Neural progenitor cell (in vitro differentiated cells): Measurements from ENCODE around the gene PIK3CD. TPM values are rescaled to one million over a fixed set of nuclear protein-coding genes. Genes with fewer than 3 reads are reported as not detected.

Source experiments
- DNase-seq: peaks from one replicate; pipeline ENCODE4 v3.0.0-alpha.2; 2016; ENCODE audit warnings: low spot score
- H2AFZ ChIP-seq: fragments of 200-600 bp; sonication (generic); replicated peaks from 2 replicates; pipeline ENCODE4 v1.6.1; 2016; ENCODE audit warnings: antibody characterized with exemption
- H3F3A ChIP-seq: fragments of 200-600 bp; sonication (generic); 2 replicates; pipeline ENCODE4 v1.6.1; 2016; ENCODE audit warnings: antibody characterized with exemption, low read depth
- H3K27ac ChIP-seq: fragments of 200-600 bp; sonication (generic); 2 replicates; pipeline ENCODE4 v1.5.1; 2016; ENCODE audit warnings: mild to moderate bottlenecking
- H3K27me3 ChIP-seq: fragments of 200-600 bp; sonication (generic); 2 replicates; pipeline ENCODE4 v1.6.1; 2016; ENCODE audit warnings: mild to moderate bottlenecking, moderate library complexity
- H3K36me3 ChIP-seq: fragments of 200-600 bp; sonication (generic); 2 replicates; pipeline ENCODE4 v1.5.1; 2016
- H3K4me1 ChIP-seq: fragments of 200-600 bp; sonication (generic); 2 replicates; pipeline ENCODE4 v1.6.1; 2016; ENCODE audit warnings: mixed run types
- H3K4me2 ChIP-seq: fragments of 200-600 bp; sonication (generic); 2 replicates; pipeline ENCODE4 v1.6.1; 2016
- H3K4me3 ChIP-seq: fragments of 200-600 bp; sonication (generic); 2 replicates; pipeline ENCODE4 v1.5.1; 2016
- H3K79me2 ChIP-seq: fragments of 200-600 bp; sonication (generic); 2 replicates; pipeline ENCODE4 v1.6.1; 2016; ENCODE audit warnings: low read depth
- H3K9ac ChIP-seq: fragments of 200-600 bp; sonication (generic); 2 replicates; pipeline ENCODE4 v1.6.1; 2016
- H3K9me3 ChIP-seq: fragments of 200-600 bp; sonication (generic); 2 replicates; pipeline ENCODE4 v1.5.1; 2016; ENCODE audit warnings: low read depth
- H4K20me1 ChIP-seq: fragments of 200-600 bp; sonication (generic); 2 replicates; pipeline ENCODE4 v1.6.1; 2016; ENCODE audit warnings: low read depth
- H3K27ac Mint-ChIP-seq: 3 replicates; pipeline ENCODE4 v1.8.0; 2021; ENCODE audit warnings: mixed read lengths
- H3K27me3 Mint-ChIP-seq: 2 replicates; pipeline ENCODE4 v1.8.0; 2022; ENCODE audit warnings: low read depth, mild to moderate bottlenecking, inconsistent platforms, moderate library complexity, mixed read lengths; ENCODE audit not compliant: insufficient read depth
- H3K36me3 Mint-ChIP-seq: 3 replicates; pipeline ENCODE4 v1.8.0; 2021; ENCODE audit warnings: mixed read lengths
- H3K4me1 Mint-ChIP-seq: 3 replicates; pipeline ENCODE4 v1.8.0; 2021; ENCODE audit warnings: mixed read lengths
- H3K4me3 Mint-ChIP-seq: 3 replicates; pipeline ENCODE4 v1.8.0; 2021; ENCODE audit warnings: mild to moderate bottlenecking, moderate library complexity, mixed read lengths
- H3K9me3 Mint-ChIP-seq: 3 replicates; pipeline ENCODE4 v1.8.0; 2020; ENCODE audit warnings: mixed read lengths
- EZH2 ChIP-seq: fragments of 200-600 bp; sonication (generic); IDR thresholded peaks from 2 replicates; pipeline ENCODE4 v1.6.1; 2017; ENCODE audit warnings: antibody characterized with exemption, mild to moderate bottlenecking, moderate library complexity
- EZH2phosphoT487 ChIP-seq: fragments of 200-600 bp; sonication (generic); IDR thresholded peaks from 2 replicates; pipeline ENCODE4 v1.6.1; 2017; ENCODE audit warnings: antibody characterized with exemption
- total RNA-seq: library from RNA; depleted of rRNA; stranded (reverse); fragments of >200 nt; gene quantifications from 2 replicates; pipeline ENCODE4 v1.2.3, GENCODE V29; 2015; ENCODE audit warnings: low replicate concordance
- TF ChIP-seq, protein P1 (sequence below): fragments of 200-600 bp; sonication (generic); IDR thresholded peaks from 2 replicates; pipeline ENCODE4 v1.5.1; 2017; ENCODE audit warnings: antibody characterized with exemption, mild to moderate bottlenecking

Gene PIK3CD
- total RNA-seq, 1 donor from 2014 or later, result 5.0 TPM

DNA sequence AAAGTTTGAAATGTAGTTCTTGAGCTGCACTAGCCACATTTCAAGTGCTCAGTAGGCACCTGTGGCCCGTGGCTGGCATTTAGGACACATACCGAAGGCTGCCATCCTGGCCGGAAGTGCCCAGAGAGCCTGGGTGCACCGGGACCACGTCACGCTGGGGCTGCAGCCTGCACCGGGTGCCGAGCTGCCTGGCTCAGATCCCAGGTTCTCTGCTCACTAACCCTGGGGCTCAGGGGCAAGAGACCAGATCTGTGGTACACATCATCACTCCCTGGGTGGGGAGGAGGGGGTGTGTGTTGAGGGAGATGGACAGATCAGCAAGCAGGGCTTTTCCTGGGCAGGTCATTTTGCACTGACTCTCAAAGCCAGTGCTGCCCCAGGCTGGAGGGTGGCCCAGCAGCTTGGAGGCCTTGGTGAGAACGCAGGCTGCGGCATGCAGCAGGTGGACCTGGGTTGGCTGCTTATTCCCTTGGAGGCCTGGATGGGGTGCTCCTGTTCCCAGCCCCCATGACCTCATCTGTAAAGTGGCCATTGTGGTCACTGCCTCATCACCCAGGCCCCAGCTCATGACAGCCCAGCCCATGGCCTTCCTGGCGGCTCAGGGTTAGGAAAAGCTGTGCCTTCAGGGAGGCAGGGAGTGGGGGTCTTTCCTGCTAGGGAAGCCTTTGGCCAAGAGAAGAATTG is 39.2 kb upstream of the PIK3CD start:
- Mint-ChIP-seq H3K27ac (no peak overlapping the region), H3K9me3 (no peaks in the 10 kb centered on the region), H3K4me1 (no peaks in the 10 kb centered on the region), H3K36me3 (peaks cover 6% of the 10 kb centered on the region), H3K4me3 (no peak overlapping the region), H3K27me3 (peaks cover 2% of the 10 kb centered on the region)
- H3K27ac ChIP-seq, result no peak overlapping the region
- TF ChIP-seq EZH2phosphoT487 (no peak), EZH2 (no peak)
- TF ChIP-seq, protein P1, sequence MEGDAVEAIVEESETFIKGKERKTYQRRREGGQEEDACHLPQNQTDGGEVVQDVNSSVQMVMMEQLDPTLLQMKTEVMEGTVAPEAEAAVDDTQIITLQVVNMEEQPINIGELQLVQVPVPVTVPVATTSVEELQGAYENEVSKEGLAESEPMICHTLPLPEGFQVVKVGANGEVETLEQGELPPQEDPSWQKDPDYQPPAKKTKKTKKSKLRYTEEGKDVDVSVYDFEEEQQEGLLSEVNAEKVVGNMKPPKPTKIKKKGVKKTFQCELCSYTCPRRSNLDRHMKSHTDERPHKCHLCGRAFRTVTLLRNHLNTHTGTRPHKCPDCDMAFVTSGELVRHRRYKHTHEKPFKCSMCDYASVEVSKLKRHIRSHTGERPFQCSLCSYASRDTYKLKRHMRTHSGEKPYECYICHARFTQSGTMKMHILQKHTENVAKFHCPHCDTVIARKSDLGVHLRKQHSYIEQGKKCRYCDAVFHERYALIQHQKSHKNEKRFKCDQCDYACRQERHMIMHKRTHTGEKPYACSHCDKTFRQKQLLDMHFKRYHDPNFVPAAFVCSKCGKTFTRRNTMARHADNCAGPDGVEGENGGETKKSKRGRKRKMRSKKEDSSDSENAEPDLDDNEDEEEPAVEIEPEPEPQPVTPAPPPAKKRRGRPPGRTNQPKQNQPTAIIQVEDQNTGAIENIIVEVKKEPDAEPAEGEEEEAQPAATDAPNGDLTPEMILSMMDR, result no peak
- H4K20me1 ChIP-seq, result no peaks in the 10 kb centered on the region
- no peaks in the 10 kb centered on the region for H3K9me3 ChIP-seq
- no peak overlapping the region for H3K4me3 ChIP-seq
- H3F3A ChIP-seq, result peaks cover 11% of the 10 kb centered on the region
- no peaks in the 10 kb centered on the region for H3K4me1 ChIP-seq
- H3K9ac ChIP-seq, result no peak overlapping the region
- H3K36me3 ChIP-seq, result no peaks in the 10 kb centered on the region
- H3K4me2 ChIP-seq, result no peak overlapping the region
- no peak for DNase-seq
- H3K79me2 ChIP-seq, result no peaks in the 10 kb centered on the region
- no peaks in the 10 kb centered on the region for H3K27me3 ChIP-seq
- no peak overlapping the region for H2AFZ ChIP-seq

DNA sequence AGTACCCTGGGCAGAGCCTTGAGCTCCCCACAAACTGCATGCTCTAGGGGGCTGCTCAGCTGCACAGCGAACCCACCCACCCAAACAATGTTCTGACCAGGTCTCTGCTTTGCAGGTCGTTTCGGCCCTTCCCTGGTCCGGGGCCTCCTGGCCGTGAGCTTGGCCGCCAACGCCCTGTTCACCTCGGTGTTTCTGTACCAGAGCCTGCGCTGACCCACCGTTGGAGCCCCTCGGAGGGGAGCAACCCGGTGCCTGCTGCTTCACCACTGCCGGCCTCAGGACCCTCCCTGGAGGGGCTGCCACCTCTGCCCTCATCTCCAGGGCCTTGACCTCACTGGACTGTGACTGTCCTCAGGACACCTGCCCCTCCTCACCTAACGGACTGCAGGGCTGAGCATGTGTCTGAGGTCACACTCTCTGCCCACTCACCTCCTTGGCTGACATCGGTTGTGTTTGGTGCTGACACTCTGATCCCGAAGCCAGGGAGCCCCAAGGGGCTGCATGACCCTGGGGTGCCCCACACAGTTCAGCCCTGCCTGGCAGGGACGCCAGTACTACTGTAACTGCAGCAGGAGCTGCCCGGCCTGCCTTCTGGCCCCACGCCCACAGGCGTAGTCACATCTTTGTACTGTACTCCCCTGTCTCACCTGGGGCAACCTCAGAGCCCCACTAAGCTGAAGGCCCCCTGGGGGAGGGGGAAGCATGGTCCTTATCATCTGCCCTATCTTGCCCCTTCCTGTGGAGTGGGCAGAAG is 38.5 kb upstream of the PIK3CD start:
- Histone ChIP-seq H3K27me3 (no peaks in the 10 kb centered on the region), H3K4me2 (no peak overlapping the region), H3K27ac (no peak overlapping the region), H3K9ac (no peak overlapping the region), H2AFZ (no peak overlapping the region), H3K36me3 (no peaks in the 10 kb centered on the region), H3K4me1 (no peaks in the 10 kb centered on the region), H3K79me2 (no peaks in the 10 kb centered on the region), H4K20me1 (no peaks in the 10 kb centered on the region), H3K9me3 (no peaks in the 10 kb centered on the region), H3K4me3 (no peak overlapping the region), H3F3A (peaks cover 11% of the 10 kb centered on the region)
- Mint-ChIP-seq H3K27me3 (peaks cover 6% of the 10 kb centered on the region), H3K9me3 (no peaks in the 10 kb centered on the region), H3K4me3 (no peak overlapping the region), H3K4me1 (no peaks in the 10 kb centered on the region), H3K36me3 (peaks cover 6% of the 10 kb centered on the region), H3K27ac (no peak overlapping the region)
- TF ChIP-seq EZH2phosphoT487 (no peak), EZH2 (no peak)
- TF ChIP-seq, protein P1, result no peak
- DNase-seq, result no peak

DNA sequence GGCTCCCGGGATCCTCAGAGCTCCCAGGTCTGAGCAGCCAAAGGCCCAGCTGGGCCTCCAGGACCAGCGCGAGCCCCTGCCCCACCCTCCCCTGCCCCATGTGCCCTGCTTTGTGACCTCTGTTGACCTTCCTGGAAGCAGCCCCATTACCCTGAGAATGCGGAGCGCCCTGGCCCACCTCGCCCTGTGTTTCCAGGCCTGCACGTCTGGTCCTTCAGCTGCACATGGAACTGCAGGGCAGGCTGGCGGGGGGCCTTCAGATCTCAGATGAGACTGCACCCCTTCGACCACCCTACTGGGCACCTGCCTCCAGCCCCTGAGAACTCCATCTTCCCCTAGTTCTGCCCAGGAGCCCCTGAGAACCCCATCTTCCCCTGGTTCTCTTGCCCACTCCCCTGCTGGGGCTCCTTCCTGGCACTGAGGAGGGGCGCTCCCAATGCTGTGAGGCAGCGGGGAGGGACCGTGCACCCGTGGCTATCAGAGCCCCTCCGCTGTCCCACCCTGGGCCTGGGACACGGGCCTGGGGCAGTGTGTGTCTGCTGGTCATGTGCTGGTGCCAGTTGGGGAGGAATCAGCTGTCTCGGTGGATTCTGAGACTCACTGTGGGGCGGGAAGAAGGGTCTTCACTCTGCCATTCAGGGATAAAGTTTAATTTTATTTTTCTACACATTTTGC is 37.8 kb upstream of the PIK3CD start:
- peaks cover 6% of the 10 kb centered on the region for H3K36me3 Mint-ChIP-seq
- H3K27me3 Mint-ChIP-seq, result peaks cover 6% of the 10 kb centered on the region
- no peak overlapping the region for H3K4me3 ChIP-seq
- TF ChIP-seq, protein P1, result no peak
- TF ChIP-seq EZH2 (no peak), EZH2phosphoT487 (no peak)
- no peaks in the 10 kb centered on the region for H4K20me1 ChIP-seq
- H3K36me3 ChIP-seq, result no peaks in the 10 kb centered on the region
- peak overlapping the region; percentile 50 for H3K4me3 Mint-ChIP-seq
- no peak overlapping the region for H3K4me2 ChIP-seq
- H2AFZ ChIP-seq, result no peak overlapping the region
- peaks cover 11% of the 10 kb centered on the region for H3F3A ChIP-seq
- no peak overlapping the region for H3K27ac Mint-ChIP-seq
- H3K4me1 Mint-ChIP-seq, result peaks cover under 1% of the 10 kb centered on the region
- DNase-seq, result no peak
- H3K27me3 ChIP-seq, result no peaks in the 10 kb centered on the region
- H3K27ac ChIP-seq, result no peak overlapping the region
- H3K9ac ChIP-seq, result no peak overlapping the region
- no peaks in the 10 kb centered on the region for H3K4me1 ChIP-seq
- H3K9me3 ChIP-seq, result no peaks in the 10 kb centered on the region
- no peaks in the 10 kb centered on the region for H3K9me3 Mint-ChIP-seq
- no peaks in the 10 kb centered on the region for H3K79me2 ChIP-seq
